Ascending aorta (tissue), 2 donors: Measurements from ENCODE around the gene MIEF1. TPM values are rescaled to one million over a fixed set of nuclear protein-coding genes. Genes with fewer than 3 reads are reported as not detected.
A peak's percentile ranks its signal among the peaks of the same experiment; 100 is the strongest.

Experiments used
- DNase-seq, 2 donors: peaks; one replicate each; pipeline ENCODE4 v3.0.0-alpha.2; 2019; ENCODE audit warnings: low spot score in 2 of 2
- H3K27ac ChIP-seq, 2 donors: fragments of 200-600 bp; sonication (generic); one replicate each; pipeline ENCODE4 v1.5.1; 2016 to 2017; ENCODE audit warnings: mild to moderate bottlenecking in 1 of 2
- H3K27me3 ChIP-seq: fragments of 200-600 bp; sonication (generic); one replicate; pipeline ENCODE4 v1.5.1; 2017
- H3K36me3 ChIP-seq, 2 donors: fragments of 200-600 bp; sonication (generic); one replicate each; pipeline ENCODE4 v1.5.1; 2016
- H3K4me1 ChIP-seq, 2 donors: fragments of 200-600 bp; sonication (generic); one replicate each; pipeline ENCODE4 v1.5.1; 2016 to 2017; ENCODE audit warnings: mild to moderate bottlenecking in 1 of 2
- H3K4me3 ChIP-seq, 2 donors: fragments of 200-600 bp; sonication (generic); one replicate each; pipeline ENCODE4 v1.5.1; 2016 to 2017; ENCODE audit warnings: mild to moderate bottlenecking in 1 of 2
- H3K9me3 ChIP-seq, 2 donors: fragments of 200-600 bp; sonication (generic); one replicate each; pipeline ENCODE4 v1.5.1; 2016
- CTCF ChIP-seq, 3 experiments: fragments of 200-600 bp in 2 of 3; fragments of 450-650 bp in 1 of 3; sonication (generic) in 2 of 3; IDR thresholded peaks; one replicate each; pipeline ENCODE4 v1.5.1; 2016 to 2019; ENCODE audit warnings: antibody characterized with exemption in 3 of 3, mild to moderate bottlenecking in 1 of 3, moderate library complexity in 1 of 3
- intact Hi-C: fragments of 100-400 bp; cut with DNase I; formaldehyde crosslinking; loops from one replicate; pipeline ENCODE4 v1.15.1; 2023
- total RNA-seq: library from RNA; depleted of rRNA; stranded (reverse); fragments of >200 nt; gene quantifications from one replicate; pipeline ENCODE4 v1.1.0, GENCODE V29; 2016

MIEF1 gene
- total RNA-seq, 1 donor from 2014 or later, result 22.5 TPM

DNA sequence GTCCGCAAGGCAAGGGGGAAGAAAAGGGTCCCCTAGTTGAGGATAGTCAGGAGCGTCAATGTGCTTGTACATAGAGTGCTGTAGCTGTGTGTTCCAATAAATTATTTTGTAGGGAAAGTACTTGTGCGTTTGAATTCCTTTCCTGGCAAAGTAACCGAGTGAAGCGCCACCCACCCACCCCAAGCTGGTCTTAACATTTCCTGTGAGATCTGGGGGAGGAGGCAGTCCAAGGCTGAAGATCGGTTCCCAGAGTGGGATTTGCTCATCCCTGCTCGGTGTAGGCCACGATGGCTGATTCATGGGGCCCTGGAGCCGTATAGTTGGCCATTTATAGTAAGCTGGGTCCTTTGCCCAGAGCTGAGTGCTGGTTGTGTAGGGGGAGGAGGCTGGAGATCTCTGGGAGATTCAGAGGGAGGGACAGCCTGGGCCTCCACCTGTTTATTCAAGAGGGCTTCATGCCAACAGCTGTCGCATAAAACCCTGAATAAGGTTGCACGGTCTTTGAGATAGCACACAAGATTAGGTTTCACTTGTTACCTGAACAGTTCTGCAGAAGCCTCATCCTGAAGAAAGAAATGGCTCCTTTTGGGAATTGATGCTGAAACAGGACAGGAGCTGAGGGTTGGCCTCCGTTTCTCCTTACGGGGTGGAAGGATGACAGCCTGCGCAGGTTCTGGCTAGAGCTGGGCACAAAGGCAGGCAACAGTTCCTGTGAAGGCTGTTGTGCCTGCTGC, 20.6 kb downstream of the MIEF1 start:
- no peaks in the 10 kb centered on the region for H3K27me3 ChIP-seq
- H3K4me3 ChIP-seq, result peak overlapping the region; percentile 92 to 100
- H3K27ac ChIP-seq, result peak overlapping the region; percentile 100
- no peak for DNase-seq
- no peak for TF ChIP-seq CTCF (IDR thresholded peaks at IDR 0.05)
- peaks cover 27 to 40% of the 10 kb centered on the region in 2 donors for H3K4me1 ChIP-seq
- H3K9me3 ChIP-seq, result no peaks in the 10 kb centered on the region
- peaks cover 46 to 51% of the 10 kb centered on the region in 2 donors for H3K36me3 ChIP-seq
- intact Hi-C loops, result loop anchor here (5.0 kb wide), 1 partner anchor 205 kb away; the partner anchor contains the start of gene RPL3

GRCh38 chr22:39524089-39524752, 22.1 kb downstream of the MIEF1 start:
- no peak for DNase-seq
- peak overlapping the region in 1 of 2 donors; percentile 100 for H3K4me3 ChIP-seq
- peak overlapping the region in 1 of 2 donors; percentile 100 for H3K27ac ChIP-seq
- TF ChIP-seq CTCF (IDR thresholded peaks at IDR 0.05), result no peak
- no peaks in the 10 kb centered on the region for H3K27me3 ChIP-seq
- H3K4me1 ChIP-seq, result peaks cover 28 to 43% of the 10 kb centered on the region in 2 donors
- no peaks in the 10 kb centered on the region for H3K9me3 ChIP-seq
- peaks cover 51 to 53% of the 10 kb centered on the region in 2 donors for H3K36me3 ChIP-seq
- intact Hi-C loops, result loop anchor here (5.0 kb wide), 1 partner anchor 207 kb away; the partner anchor contains the start of gene RPL3

- Histone ChIP-seq H3K36me3 (peaks cover 53 to 58% of the 10 kb centered on the region in 2 donors), H3K9me3 (no peaks in the 10 kb centered on the region), H3K4me1 (peaks cover 34 to 49% of the 10 kb centered on the region in 2 donors), H3K27ac (peak overlapping the region; percentile 31 to 47), H3K27me3 (no peaks in the 10 kb centered on the region), H3K4me3 (peak overlapping the region in 1 of 2 donors; percentile 100)
- TF ChIP-seq CTCF (IDR thresholded peaks at IDR 0.05), result no peak
- no peak for DNase-seq
- intact Hi-C loops, result loop anchor here (5.0 kb wide), 3 partner anchors 173 to 353 kb away; partner anchors contain the start of gene RPL3
Measured at GRCh38 chr22:39524753-39525657, 22.9 kb downstream of the MIEF1 start.

- H3K27ac ChIP-seq, result peak overlapping the region; percentile 31 to 47
- no peak overlapping the region for H3K4me3 ChIP-seq
- intact Hi-C loops, result loop anchor here (5.0 kb wide), 2 partner anchors 173 to 353 kb away; no protein-coding TSS in a partner anchor
- H3K9me3 ChIP-seq, result no peaks in the 10 kb centered on the region
- H3K36me3 ChIP-seq, result peaks cover 51 to 62% of the 10 kb centered on the region in 2 donors
- H3K27me3 ChIP-seq, result no peaks in the 10 kb centered on the region
- TF ChIP-seq CTCF (IDR thresholded peaks at IDR 0.05), result no peak
- DNase-seq, result no peak
- peaks cover 34 to 54% of the 10 kb centered on the region in 2 donors for H3K4me1 ChIP-seq
Measured at GRCh38 chr22:39525658-39525975, 23.5 kb downstream of the MIEF1 start.

DNA sequence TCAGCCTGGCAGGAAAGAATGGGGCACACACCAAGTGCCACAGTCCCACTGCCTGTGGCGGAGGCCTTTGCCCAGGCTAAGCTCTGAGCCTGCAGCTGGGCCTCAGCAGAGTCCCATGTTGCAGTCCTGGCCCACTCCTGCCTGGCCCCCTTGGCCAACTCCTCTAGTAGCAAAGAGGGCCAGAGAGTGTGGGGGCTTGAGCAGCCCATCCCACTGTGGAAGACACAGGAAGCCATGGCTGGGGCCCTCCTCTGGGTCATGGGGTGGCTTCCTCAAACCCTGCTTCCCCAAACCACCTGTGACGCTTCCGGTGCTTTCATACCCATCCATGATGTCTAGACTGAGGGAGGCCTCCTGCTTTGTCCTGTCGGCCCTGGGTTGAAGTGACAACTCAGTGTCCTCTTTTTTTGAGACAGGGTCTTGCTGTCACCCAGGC, 24.7 kb downstream of the MIEF1 start:
- Histone ChIP-seq H3K36me3 (peaks cover 42 to 53% of the 10 kb centered on the region in 2 donors), H3K27ac (peak overlapping the region; percentile 30 to 51)
- no peak for DNase-seq

More for the DNA sequence above, 24.7 kb downstream of the MIEF1 start:
- intact Hi-C loops, result loop anchor here (5.0 kb wide), 2 partner anchors 174 to 354 kb away; no protein-coding TSS in a partner anchor
- Histone ChIP-seq H3K4me3 (no peak overlapping the region), H3K4me1 (peaks cover 38 to 64% of the 10 kb centered on the region in 2 donors), H3K9me3 (no peaks in the 10 kb centered on the region), H3K27me3 (no peaks in the 10 kb centered on the region)
- TF ChIP-seq CTCF (IDR thresholded peaks at IDR 0.05), result no peak
